ENCODE data around the gene NOX5. TPM values are rescaled to one million over a fixed set of nuclear protein-coding genes. Genes with fewer than 3 reads are reported as not detected.

The NOX5 gene
- total RNA-seq, 1 donor from 2014 or later = 0.09 TPM

GRCh38 chr15:69032031-69032430, 17.5 kb downstream of the NOX5 start:
- Histone ChIP-seq H3K36me3 (ENCODE audit: insufficient read depth, low read length) (no peaks in the 10 kb centered on the region), H3K4me3 (ENCODE audit: insufficient read depth, low read depth, low read length) (peak overlapping the region; percentile 49), H3K4me1 (ENCODE audit: insufficient read depth, low read length) (peaks cover 15% of the 10 kb centered on the region), H2AFZ (ENCODE audit: low read depth, low read length) (peak overlapping the region; percentile 71), H3K79me2 (ENCODE audit: insufficient read depth, low read length) (no peaks in the 10 kb centered on the region), H3K27ac (ENCODE audit: low read depth, low read length) (no peak overlapping the region), H4K20me1 (ENCODE audit: insufficient read depth, low read length) (no peaks in the 10 kb centered on the region), H3K27me3 (ENCODE audit: insufficient read depth, low read length) (peaks cover 8% of the 10 kb centered on the region), H3K4me2 (ENCODE audit: low read length) (peak overlapping the region; percentile 79), H3K9me3 (ENCODE audit: insufficient read depth, low read depth, low read length) (no peaks in the 10 kb centered on the region), H3K9ac (ENCODE audit: low read length) (no peak overlapping the region)
- H3K27me3 Mint-ChIP-seq (ENCODE audit: low read depth, unreplicated experiment) = peaks cover 14% of the 10 kb centered on the region
- H3K4me1 Mint-ChIP-seq (ENCODE audit: low read depth, unreplicated experiment) = peaks cover 13% of the 10 kb centered on the region
- TF ChIP-seq EZH2 (IDR thresholded peaks at IDR 0.05; ENCODE audit: insufficient read depth, low read length) = no peak
- no peak for TF ChIP-seq CTCF (IDR thresholded peaks at IDR 0.05; ENCODE audit: insufficient read depth, low read depth, low read length)
- H3K4me3 Mint-ChIP-seq (ENCODE audit: unreplicated experiment) = peak overlapping the region; percentile 64
- no peaks in the 10 kb centered on the region for H3K9me3 Mint-ChIP-seq (ENCODE audit: unreplicated experiment)
- DNase-seq (ENCODE audit: low read depth) = no peak
- no peak for FAIRE-seq
- no peak overlapping the region for H3K27ac Mint-ChIP-seq (ENCODE audit: unreplicated experiment)
- peaks cover 2% of the 10 kb centered on the region for H3K36me3 Mint-ChIP-seq (ENCODE audit: low read depth, unreplicated experiment)

- TF ChIP-seq CTCF (IDR thresholded peaks at IDR 0.05; ENCODE audit: insufficient read depth, low read depth, low read length) (no peak), EZH2 (IDR thresholded peaks at IDR 0.05; ENCODE audit: insufficient read depth, low read length) (no peak)
- H3K27ac ChIP-seq (ENCODE audit: low read depth, low read length) = no peak overlapping the region
- H3K9me3 ChIP-seq (ENCODE audit: insufficient read depth, low read depth, low read length) = no peaks in the 10 kb centered on the region
- DNase-seq (ENCODE audit: low read depth) = no peak
- H3K4me3 Mint-ChIP-seq (ENCODE audit: unreplicated experiment) = no peak overlapping the region
- peaks cover 15% of the 10 kb centered on the region for H3K4me1 ChIP-seq (ENCODE audit: insufficient read depth, low read length)
- no peak overlapping the region for H2AFZ ChIP-seq (ENCODE audit: low read depth, low read length)
- no peak for FAIRE-seq
- peaks cover 2% of the 10 kb centered on the region for H3K36me3 Mint-ChIP-seq (ENCODE audit: low read depth, unreplicated experiment)
- peaks cover 16% of the 10 kb centered on the region for H3K27me3 ChIP-seq (ENCODE audit: insufficient read depth, low read length)
- H3K4me2 ChIP-seq (ENCODE audit: low read length) = no peak overlapping the region
- H3K36me3 ChIP-seq (ENCODE audit: insufficient read depth, low read length) = no peaks in the 10 kb centered on the region
- no peaks in the 10 kb centered on the region for H4K20me1 ChIP-seq (ENCODE audit: insufficient read depth, low read length)
- no peak overlapping the region for H3K27ac Mint-ChIP-seq (ENCODE audit: unreplicated experiment)
- H3K79me2 ChIP-seq (ENCODE audit: insufficient read depth, low read length) = no peaks in the 10 kb centered on the region
- H3K4me1 Mint-ChIP-seq (ENCODE audit: low read depth, unreplicated experiment) = peaks cover 13% of the 10 kb centered on the region
- H3K27me3 Mint-ChIP-seq (ENCODE audit: low read depth, unreplicated experiment) = peaks cover 19% of the 10 kb centered on the region
- no peaks in the 10 kb centered on the region for H3K9me3 Mint-ChIP-seq (ENCODE audit: unreplicated experiment)
- no peak overlapping the region for H3K4me3 ChIP-seq (ENCODE audit: insufficient read depth, low read depth, low read length)
- no peak overlapping the region for H3K9ac ChIP-seq (ENCODE audit: low read length)
These were observed 18.3 kb downstream of the NOX5 start for GRCh38 chr15:69032703-69033373.

- no peak overlapping the region for H3K27ac Mint-ChIP-seq (ENCODE audit: unreplicated experiment)
- FAIRE-seq = peak; percentile 98
- peak; percentile 97 for DNase-seq (ENCODE audit: low read depth)
- no peak overlapping the region for H3K4me3 ChIP-seq (ENCODE audit: insufficient read depth, low read depth, low read length)
- H3K27me3 ChIP-seq (ENCODE audit: insufficient read depth, low read length) = peaks cover 28% of the 10 kb centered on the region
- H3K36me3 Mint-ChIP-seq (ENCODE audit: low read depth, unreplicated experiment) = peaks cover 2% of the 10 kb centered on the region
- H3K9ac ChIP-seq (ENCODE audit: low read length) = no peak overlapping the region
- no peak overlapping the region for H2AFZ ChIP-seq (ENCODE audit: low read depth, low read length)
- H3K36me3 ChIP-seq (ENCODE audit: insufficient read depth, low read length) = no peaks in the 10 kb centered on the region
- TF ChIP-seq CTCF (IDR thresholded peaks at IDR 0.05; ENCODE audit: insufficient read depth, low read depth, low read length) = no peak
- no peak for TF ChIP-seq EZH2 (IDR thresholded peaks at IDR 0.05; ENCODE audit: insufficient read depth, low read length)
- no peaks in the 10 kb centered on the region for H3K9me3 ChIP-seq (ENCODE audit: insufficient read depth, low read depth, low read length)
- no peaks in the 10 kb centered on the region for H3K9me3 Mint-ChIP-seq (ENCODE audit: unreplicated experiment)
- no peak overlapping the region for H3K4me3 Mint-ChIP-seq (ENCODE audit: unreplicated experiment)
- no peaks in the 10 kb centered on the region for H4K20me1 ChIP-seq (ENCODE audit: insufficient read depth, low read length)
- H3K27ac ChIP-seq (ENCODE audit: low read depth, low read length) = no peak overlapping the region
- no peaks in the 10 kb centered on the region for H3K79me2 ChIP-seq (ENCODE audit: insufficient read depth, low read length)
- peaks cover 15% of the 10 kb centered on the region for H3K4me1 ChIP-seq (ENCODE audit: insufficient read depth, low read length)
- no peak overlapping the region for H3K4me2 ChIP-seq (ENCODE audit: low read length)
- peaks cover 13% of the 10 kb centered on the region for H3K4me1 Mint-ChIP-seq (ENCODE audit: low read depth, unreplicated experiment)
- peaks cover 25% of the 10 kb centered on the region for H3K27me3 Mint-ChIP-seq (ENCODE audit: low read depth, unreplicated experiment)
These were observed 19.9 kb downstream of the NOX5 start for GRCh38 chr15:69034352-69034751.
